Endodermal cell (in vitro differentiated cells): ENCODE measurements around the gene APBA2. TPM values are rescaled to one million over a fixed set of nuclear protein-coding genes. Genes with fewer than 3 reads are reported as not detected.

Experiments used
- DNase-seq: peaks from one replicate; pipeline ENCODE4 v3.0.0-alpha.2; 2017
- H3K27ac ChIP-seq: 2 replicates; pipeline ENCODE4 v1.5.1; 2013; ENCODE audit warnings: mild to moderate bottlenecking, low read depth, low read length, moderate library complexity
- H3K27me3 ChIP-seq: 2 replicates; pipeline ENCODE4 v1.6.1; 2013; ENCODE audit warnings: mild to moderate bottlenecking, low read length, moderate library complexity; ENCODE audit not compliant: insufficient read depth, control insufficient read depth, poor library complexity, severe bottlenecking
- H3K36me3 ChIP-seq: 2 replicates; pipeline ENCODE4 v1.7.0; 2013; ENCODE audit warnings: mild to moderate bottlenecking, low read length, moderate library complexity; ENCODE audit not compliant: control insufficient read depth, insufficient read depth
- H3K4me1 ChIP-seq: one replicate; pipeline ENCODE4 v1.7.0; 2013; ENCODE audit warnings: low read length; ENCODE audit not compliant: control insufficient read depth, insufficient read depth
- H3K4me3 ChIP-seq: 2 replicates; pipeline ENCODE4 v1.5.1; 2013; ENCODE audit warnings: mild to moderate bottlenecking, low read length, moderate library complexity
- H3K9ac ChIP-seq: 2 replicates; pipeline ENCODE4 v1.6.1; 2013; ENCODE audit warnings: mild to moderate bottlenecking, low read length, moderate library complexity; ENCODE audit not compliant: poor library complexity, severe bottlenecking; ENCODE audit errors: extremely low read depth
- H3K9me3 ChIP-seq: 2 replicates; pipeline ENCODE4 v1.6.1; 2013; ENCODE audit warnings: mild to moderate bottlenecking, low read length, moderate library complexity; ENCODE audit not compliant: control insufficient read depth
- H3K27ac Mint-ChIP-seq: 2 replicates; pipeline ENCODE4 v1.8.0; 2020; ENCODE audit warnings: mixed read lengths
- H3K27me3 Mint-ChIP-seq: 2 replicates; pipeline ENCODE4 v1.8.0; 2021; ENCODE audit warnings: mild to moderate bottlenecking, mixed read lengths; ENCODE audit not compliant: insufficient read depth
- H3K36me3 Mint-ChIP-seq: 2 replicates; pipeline ENCODE4 v1.8.0; 2020; ENCODE audit warnings: low read depth, mixed read lengths
- H3K4me1 Mint-ChIP-seq: 2 replicates; pipeline ENCODE4 v1.8.0; 2020; ENCODE audit warnings: mixed read lengths
- H3K4me3 Mint-ChIP-seq: 2 replicates; pipeline ENCODE4 v1.8.0; 2020; ENCODE audit warnings: mild to moderate bottlenecking, moderate library complexity, mixed read lengths
- H3K9me3 Mint-ChIP-seq: 2 replicates; pipeline ENCODE4 v1.8.0; 2020; ENCODE audit warnings: mild to moderate bottlenecking, mixed read lengths
- CTCF ChIP-seq: fragments of 200-600 bp; sonication (generic); conservative IDR thresholded peaks from 2 replicates; pipeline ENCODE4 v1.5.0; 2021; ENCODE audit warnings: antibody characterized with exemption, mild to moderate bottlenecking
- WGBS, 2 experiments: methylation state at CpG; one replicate each; pipeline versions ENCODE4 v1.1.5 to v1.1.7; 2013; ENCODE audit warnings: missing lambda C conversion rate in 2 of 2, mixed read lengths in 1 of 2; ENCODE audit not compliant: insufficient coverage in 1 of 2, insufficient read length in 1 of 2; 5-methylcytosine and 5-hydroxymethylcytosine counted together
- total RNA-seq, 2 donors: library from RNA; stranded (reverse); fragmentation: NEBNext Ultra II Directional in 1 of 2; extraction: Animal tissue kit (Norgen Biotek cat#: 25700) in 1 of 2; gene quantifications; 2 replicates in 1 of 2; 3 replicates in 1 of 2; pipeline ENCODE4 v1.2.1, GENCODE V29; 2021

APBA2 gene
- total RNA-seq, 2 donors from 2014 or later = 27.1 to 27.3 TPM

DNA sequence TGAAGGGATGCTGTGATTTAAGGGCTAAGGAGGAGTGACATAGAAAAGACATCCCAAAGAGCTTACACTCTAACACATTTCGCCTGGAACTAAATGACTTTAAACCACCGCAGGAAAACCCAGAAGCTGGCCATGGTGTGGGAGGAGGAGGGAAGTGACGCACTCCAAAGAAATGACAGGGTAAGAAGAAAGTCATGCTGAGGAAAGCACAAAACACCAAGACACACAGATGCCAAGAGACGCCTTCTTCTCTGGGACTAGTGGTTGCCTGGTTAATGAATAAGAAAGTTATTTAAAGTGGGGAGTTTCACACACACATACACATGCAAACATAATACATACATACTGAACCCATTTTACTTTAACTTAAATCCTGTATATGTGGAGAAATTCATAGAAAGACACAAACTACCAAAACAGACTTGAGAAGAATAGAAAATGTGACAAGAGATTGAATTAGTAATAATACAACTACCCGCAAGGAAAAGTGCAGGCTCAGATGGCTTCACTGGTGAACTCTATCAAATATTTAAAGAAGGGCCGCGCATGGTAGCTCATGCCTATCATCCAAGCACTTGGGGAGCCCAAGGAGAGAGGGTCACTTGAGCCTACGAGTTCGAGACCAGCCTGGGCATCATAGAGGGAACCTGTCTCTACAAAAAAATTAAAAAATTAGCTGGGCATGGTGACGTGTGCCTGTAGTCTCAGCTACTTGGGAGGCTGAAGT, 258.3 kb downstream of the APBA2 start:
- no peaks in the 10 kb centered on the region for H3K9me3 Mint-ChIP-seq
- no peak overlapping the region for H3K9ac ChIP-seq
- DNase-seq = no peak
- 89% methylated on average over 9 of the region's 10 CpGs for WGBS, 2 experiments
- no peak overlapping the region for H3K4me3 Mint-ChIP-seq
- H3K36me3 ChIP-seq = no peaks in the 10 kb centered on the region
- H3K4me3 ChIP-seq = no peak overlapping the region
- H3K27ac ChIP-seq = no peak overlapping the region
- TF ChIP-seq CTCF = no peak
- H3K27me3 Mint-ChIP-seq = no peaks in the 10 kb centered on the region
- H3K4me1 Mint-ChIP-seq = peaks cover 27% of the 10 kb centered on the region
- no peaks in the 10 kb centered on the region for H3K9me3 ChIP-seq
- H3K27ac Mint-ChIP-seq = no peak overlapping the region
- peaks cover 3% of the 10 kb centered on the region for H3K36me3 Mint-ChIP-seq
- peaks cover 8% of the 10 kb centered on the region for H3K4me1 ChIP-seq
- H3K27me3 ChIP-seq = no peaks in the 10 kb centered on the region

- Mint-ChIP-seq H3K27ac (no peak overlapping the region), H3K4me1 (no peaks in the 10 kb centered on the region), H3K4me3 (no peak overlapping the region), H3K27me3 (no peaks in the 10 kb centered on the region), H3K9me3 (peaks cover 15% of the 10 kb centered on the region), H3K36me3 (peaks cover 6% of the 10 kb centered on the region)
- Histone ChIP-seq H3K4me1 (no peaks in the 10 kb centered on the region), H3K27ac (no peak overlapping the region), H3K27me3 (no peaks in the 10 kb centered on the region), H3K9ac (no peak overlapping the region), H3K4me3 (no peak overlapping the region), H3K9me3 (peaks cover 13% of the 10 kb centered on the region), H3K36me3 (no peaks in the 10 kb centered on the region)
- no peak for DNase-seq
- no peak for TF ChIP-seq CTCF
- WGBS, 2 experiments = 95 to 97% methylated on average over 17 to 18 of the region's 18 CpGs
Measured at GRCh38 chr15:29149738-29150075, 263.9 kb downstream of the APBA2 start.

GRCh38 chr15:29150515-29151483, 265.0 kb downstream of the APBA2 start:
- no peak overlapping the region for H3K4me3 ChIP-seq
- Mint-ChIP-seq H3K4me1 (peaks cover 6% of the 10 kb centered on the region), H3K27me3 (no peaks in the 10 kb centered on the region), H3K9me3 (peaks cover 15% of the 10 kb centered on the region), H3K4me3 (no peak overlapping the region), H3K27ac (no peak overlapping the region), H3K36me3 (peaks cover 6% of the 10 kb centered on the region)
- no peaks in the 10 kb centered on the region for H3K4me1 ChIP-seq
- H3K27ac ChIP-seq = peak overlapping the region; percentile 36
- 94 to 98% methylated on average over 7 to 14 of the region's 15 CpGs for WGBS, 2 experiments
- H3K9me3 ChIP-seq = peaks cover 13% of the 10 kb centered on the region
- H3K36me3 ChIP-seq = no peaks in the 10 kb centered on the region
- no peak for TF ChIP-seq CTCF
- H3K27me3 ChIP-seq = no peaks in the 10 kb centered on the region
- no peak for DNase-seq
- no peak overlapping the region for H3K9ac ChIP-seq
